NCI-H146 treated with DMSO at 0.1 percent for 48 hours (cell line): ENCODE data around the gene C22orf31.

Experiments used
- DNase-seq: peaks from one replicate; lab custom pipeline; 2025; ENCODE audit not compliant: unreplicated experiment; lab: John Stamatoyannopoulos, UW

C22orf31 gene

DNA sequence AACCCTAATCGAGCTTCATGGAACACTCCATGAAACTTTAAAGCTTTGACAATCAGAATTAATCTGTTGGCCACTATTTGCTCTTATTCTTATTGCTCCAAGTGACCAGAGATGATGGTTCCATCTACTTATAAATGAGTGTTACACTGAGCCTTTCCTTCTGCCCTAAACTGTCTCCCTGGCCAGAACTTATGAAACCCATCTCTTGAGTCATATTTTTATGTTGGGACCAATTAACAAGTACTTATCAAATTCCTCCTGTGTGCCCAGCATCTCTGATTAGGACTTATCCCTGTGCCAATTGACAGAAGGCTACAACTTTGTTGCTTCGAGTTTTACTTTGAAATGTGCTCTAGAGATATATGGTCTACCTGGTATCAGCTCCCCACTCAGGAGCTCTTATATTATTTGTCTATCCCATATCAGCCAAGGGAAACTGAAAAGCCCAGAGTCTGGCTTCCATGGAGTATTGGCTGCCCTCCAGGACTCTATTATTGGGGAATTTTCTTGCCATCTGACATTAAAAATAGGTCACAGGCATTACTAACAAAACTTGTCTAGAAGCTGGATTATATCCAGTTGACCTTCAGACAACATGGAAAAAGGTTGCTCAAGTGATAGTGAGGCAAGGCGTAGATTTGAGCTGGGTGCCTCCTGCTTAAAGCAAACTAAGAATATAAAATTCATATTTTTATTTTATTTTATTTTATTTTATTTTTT lies 20.0 kb upstream of the C22orf31 start:
- no peak for DNase-seq

DNA sequence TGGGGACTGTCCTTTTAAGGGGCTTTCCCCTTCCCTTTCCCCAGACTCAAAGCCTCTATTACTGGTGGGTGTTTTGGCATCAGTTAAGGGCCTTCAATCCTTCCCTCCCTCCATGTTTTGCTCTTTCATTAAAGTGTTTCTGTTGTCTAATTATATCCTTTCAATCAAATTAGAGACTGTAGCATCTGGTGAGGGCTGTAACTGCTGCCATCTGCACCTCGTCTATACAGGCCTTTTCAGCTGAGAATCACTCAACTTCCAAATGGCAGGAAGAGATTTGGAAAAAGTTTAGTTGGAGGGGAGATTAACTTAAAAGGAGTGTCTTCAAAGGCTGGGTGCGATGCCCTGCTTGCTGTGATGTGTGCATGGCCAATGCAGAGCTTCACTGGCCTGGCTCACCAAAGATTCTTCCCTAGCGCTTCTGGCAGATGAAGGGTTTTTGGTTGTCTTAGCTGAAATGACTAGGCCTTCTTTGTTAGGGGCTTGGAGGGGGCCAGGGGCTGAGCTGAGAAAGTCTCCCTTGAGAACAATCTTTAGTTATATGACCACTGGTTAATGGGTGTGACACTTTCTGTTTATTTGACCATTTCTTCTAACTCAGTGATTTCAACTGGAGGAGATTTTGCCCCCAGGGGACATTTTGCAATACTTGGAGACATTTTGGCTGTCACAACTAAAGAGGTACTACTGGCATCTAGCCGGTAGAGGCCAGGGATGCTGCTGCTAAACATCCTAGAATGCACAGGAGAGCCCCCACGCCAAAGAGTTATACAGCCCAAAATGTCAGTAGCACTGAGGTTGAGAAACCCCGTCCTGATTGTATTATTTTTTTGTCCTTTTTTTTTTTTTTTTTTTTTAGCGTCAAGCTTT lies 18.7 kb upstream of the C22orf31 start:
- DNase-seq: no peak

DNA sequence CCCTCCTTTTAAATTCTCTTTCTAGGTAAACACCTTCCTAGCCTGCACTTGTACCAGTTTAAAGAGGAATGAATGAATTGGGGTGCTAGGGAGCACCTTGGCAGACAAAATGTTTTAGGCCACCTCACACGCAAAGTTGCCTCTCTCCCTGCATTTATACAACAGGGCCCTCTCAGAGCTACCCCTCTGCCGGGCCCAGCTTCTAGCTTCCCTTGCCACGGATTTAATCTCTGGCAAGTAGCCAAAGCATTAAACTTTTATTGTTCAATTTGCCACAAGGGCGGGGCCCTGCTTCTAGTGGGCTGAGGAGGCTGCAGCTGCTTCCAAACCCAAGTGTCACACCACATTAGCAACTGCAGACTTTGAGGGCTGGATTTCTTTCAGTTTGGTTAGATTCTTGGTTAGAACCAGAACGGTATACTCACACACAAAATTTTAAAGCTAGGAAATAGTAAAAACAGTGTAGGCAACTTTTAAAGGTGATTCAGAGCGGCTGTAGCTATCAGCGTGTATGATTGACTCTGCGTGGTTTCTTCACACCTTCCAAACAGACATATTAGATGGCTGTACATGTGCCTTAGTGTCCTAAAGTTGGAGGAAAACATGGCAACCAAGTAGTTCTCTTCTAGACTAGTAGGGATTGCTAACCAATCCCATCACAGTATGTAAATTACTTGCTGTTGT lies 17.7 kb upstream of the C22orf31 start:
- DNase-seq: peak; percentile 20

DNA sequence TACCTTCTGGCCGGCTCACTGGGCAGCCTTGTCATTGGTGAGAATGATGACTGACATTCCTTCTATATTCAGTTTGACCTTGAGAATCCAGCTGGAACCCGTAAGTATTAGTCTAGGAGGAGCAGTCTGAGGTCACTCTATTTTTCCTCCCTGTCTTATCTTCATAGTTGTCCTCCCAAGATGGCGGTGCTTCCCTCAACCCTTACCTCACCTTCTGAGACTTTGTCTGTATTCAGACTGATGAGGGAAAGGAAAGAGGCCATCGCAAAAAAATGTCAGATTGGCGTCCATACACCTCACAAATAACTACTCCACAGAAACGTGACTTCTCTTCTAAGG lies 17.2 kb upstream of the C22orf31 start:
- DNase-seq: no peak

DNA sequence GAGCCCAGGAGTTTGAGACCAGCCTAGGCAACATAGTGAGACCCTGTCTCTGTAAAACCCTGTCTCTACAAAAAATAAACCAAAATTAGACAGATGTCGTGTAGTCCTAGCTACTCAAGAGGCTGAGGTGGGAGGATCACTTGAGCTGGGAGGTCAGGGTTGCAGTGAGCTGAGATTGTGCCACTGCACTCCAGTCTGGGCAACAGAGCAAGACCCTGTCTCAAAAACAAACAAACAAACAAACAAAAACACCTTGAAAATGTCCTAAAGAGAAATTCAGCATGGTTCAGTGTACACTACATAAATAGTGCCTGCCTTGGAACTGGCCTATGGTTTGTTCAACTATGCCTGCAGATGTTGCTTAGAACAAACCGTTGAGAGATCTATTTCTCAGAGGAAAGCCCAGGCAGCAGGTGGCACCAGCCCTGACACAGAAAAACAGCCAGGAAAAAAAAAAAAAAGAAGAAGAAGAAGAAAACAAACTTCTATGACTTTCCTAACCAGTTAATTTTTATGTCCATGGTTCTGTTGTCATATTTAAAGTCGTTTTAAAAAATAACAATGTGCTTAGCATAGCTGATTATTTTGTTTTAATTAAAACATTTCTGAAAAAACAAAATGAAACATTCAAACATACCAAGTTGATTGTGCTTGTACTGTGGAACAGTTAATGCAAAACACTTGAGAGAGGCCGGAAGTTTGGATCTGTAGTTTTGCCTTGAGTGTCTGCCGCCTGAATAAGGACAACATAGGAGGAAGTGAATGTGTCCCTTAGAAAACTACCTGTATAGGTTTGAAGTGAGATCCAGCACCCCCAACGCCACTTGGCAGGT lies 16.6 kb upstream of the C22orf31 start:
- DNase-seq: no peak

DNA sequence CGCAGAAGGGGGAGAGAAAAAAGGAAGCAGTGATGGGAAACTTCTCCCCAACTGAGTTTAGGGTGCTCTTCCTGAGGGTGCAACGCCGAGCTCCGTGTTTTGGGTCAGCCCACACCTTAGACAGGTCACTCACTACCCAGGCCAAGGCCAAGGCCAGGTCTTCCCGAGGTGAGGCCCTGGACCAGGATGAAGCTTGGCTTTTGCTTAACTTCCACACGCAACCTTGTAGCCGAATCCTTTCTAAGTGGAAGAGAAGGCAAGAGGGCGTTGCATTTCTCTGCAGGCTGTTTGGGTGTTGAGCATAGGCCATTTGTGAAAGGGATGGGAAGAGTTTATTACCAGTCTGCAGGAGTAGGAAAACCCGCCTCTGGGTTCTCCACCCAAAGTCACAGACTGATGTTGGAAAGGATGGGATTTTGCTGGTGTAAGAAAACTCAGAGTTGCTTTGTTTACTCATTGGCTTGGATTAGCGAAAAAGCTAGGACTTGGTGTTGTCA lies 12.7 kb upstream of the C22orf31 start:
- DNase-seq: no peak

DNA sequence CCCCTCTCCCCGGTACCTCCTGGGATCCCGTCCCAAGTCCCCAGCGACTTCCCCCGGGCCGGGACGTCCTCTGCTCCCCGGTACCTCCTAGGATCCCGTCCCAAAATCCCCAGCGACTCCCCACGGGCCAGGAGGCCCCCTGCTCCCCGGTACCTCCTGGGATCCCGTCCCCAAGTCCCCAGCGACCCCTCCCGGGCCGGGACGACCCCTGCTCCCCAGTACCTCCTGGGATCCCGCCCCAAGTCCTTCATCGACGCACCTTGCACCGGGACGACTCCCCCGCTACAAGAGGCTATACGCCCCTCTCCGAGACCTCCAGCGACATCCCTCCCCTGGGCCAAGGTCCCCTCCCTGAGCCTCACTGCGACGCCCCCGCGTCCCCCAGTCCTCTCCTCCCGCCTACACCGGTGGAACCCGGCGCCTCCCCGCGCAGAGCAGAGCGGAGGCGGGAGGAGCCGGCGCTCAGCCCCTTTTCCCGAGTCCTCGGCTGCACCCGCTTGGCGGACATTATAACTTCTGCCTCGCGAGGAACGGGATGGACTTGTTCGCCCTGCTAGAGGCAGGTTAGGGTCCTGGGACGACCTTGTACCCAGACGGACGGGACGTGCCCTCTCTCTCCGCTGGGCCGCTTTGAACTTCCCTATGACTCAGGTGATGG lies 12.1 kb upstream of the C22orf31 start:
- DNase-seq: no peak

DNA sequence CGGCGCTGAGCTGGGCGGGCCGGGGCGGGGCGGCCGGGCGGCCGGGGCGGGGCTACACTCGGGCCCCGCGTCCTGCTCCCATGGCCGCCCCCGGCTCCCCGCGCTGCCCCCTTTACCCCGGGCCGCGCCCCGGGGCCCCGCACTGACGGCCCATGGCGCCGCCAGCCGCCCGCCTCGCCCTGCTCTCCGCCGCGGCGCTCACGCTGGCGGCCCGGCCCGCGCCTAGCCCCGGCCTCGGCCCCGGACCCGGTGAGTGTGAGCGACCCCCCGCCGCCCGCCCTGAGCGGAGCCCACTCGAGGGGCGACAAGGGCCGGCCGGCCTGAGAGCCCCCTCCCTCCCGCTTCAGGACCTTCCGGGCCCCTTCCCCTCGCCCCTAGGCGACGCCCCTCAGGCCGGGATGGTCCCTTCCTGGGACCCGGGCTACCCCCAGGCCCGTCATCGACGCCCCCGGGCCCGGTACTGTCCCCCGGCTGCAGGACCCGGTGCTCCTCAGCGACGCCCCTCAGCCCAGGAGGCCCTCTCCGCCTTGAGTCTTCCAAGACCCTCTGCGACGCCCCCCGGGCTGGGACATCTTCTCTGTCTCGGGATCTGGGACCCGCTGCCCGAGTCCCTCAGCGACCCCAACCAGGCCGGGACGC lies 11.5 kb upstream of the C22orf31 start, which contains the start of gene KREMEN1:
Gene KREMEN1 (plus strand): TSS at position 57 of the 639 bp plus-strand sequence. CDS start 96 bp downstream, at position 153.
- DNase-seq: no peak

DNA sequence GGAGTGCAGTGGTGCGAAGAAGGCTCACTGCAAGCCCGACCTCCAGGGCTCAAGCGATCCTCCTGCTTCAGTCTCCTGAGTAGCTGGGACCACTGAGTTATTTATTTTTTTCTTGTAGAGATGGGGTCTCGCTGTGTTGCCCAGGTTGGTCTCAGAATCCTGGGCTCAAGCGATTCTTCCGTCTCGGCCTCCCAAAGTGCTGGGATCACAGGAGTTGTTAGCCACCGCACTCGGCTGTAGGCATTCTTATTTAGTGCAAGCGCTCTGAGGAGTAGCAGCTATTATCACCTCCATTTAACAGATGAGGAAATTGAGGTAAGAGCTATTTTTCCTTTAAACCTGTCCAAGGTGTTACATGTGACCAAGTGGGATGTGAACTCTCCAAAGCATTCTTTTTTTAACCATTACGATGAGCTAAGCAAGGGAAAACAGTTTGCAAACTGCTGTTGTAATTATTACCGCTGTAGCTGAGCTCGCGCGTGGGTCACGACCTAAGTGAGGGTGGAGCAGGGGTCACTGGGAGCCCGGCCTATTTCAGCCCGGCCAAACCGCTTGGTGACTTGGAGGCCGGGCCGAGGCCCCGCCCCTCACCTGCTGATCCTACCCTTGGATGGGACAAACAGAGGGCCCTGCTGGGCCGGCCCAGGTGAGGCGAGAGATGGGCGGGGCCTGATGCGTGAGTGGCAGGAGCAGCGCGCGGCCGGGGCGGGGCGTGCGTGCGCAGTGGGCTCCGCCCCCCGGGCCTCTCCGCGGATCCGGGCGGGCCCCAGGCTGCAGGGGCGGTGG lies 10.8 kb upstream of the C22orf31 start:
- DNase-seq: peak; percentile 58

DNA sequence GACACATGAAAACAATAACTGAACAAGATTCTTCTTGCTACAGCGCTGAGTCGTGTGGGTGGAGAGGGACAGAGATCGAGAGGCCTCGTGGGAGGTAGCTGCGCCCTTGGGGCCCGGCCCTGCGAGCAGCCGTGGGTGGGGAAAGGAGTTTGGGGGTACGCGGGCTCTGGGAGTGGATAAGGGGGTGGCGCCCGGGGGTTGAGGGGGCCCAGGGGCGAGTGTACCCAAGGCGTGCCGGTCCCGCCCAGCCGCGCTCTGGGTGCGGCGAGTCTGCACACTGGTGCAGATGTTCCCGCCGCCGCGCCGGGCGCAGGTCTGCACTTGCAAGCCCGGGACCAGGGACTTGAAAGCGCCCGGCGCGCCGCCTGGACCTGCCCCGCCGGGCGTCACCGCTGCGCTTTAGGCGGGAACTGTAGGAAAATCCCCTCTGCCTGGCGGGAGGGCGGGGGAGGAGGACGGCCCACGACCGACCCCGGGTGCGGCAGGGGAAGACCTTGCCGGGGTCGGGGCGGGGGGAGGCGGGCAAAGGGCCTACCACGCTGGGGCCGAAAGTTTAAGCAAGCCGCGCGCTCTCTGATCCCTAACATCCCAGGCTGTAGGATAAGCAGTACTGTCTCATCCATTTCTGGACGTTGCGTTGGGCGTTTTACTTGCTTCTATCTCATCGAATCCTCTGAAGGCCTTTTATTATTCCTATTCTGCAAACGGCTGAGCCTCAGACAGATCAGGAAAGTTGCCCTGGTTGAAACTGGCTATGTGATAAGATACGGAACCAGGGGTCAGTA lies 9.8 kb upstream of the C22orf31 start:
- DNase-seq: peak; percentile 27

DNA sequence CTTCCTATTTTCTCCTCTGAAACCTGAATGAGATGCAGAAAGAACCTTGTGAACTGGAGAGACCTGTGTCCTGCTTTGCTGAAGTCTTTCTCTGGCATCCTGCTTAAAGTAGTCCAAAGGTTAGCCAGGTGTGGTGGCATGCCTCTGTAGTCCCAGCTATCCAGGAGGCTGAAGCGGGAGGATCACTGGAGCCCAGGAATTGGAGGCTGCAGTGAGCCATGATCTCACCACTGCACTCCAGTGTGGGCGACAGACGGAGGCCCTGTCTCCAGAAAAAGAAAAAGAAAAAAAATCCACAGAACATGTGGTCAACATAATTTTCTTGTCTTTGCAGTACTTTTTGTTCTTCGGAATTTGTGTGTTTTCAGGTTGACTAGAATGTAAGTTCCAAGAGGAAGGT lies 8.9 kb upstream of the C22orf31 start:
- no peak for DNase-seq

DNA sequence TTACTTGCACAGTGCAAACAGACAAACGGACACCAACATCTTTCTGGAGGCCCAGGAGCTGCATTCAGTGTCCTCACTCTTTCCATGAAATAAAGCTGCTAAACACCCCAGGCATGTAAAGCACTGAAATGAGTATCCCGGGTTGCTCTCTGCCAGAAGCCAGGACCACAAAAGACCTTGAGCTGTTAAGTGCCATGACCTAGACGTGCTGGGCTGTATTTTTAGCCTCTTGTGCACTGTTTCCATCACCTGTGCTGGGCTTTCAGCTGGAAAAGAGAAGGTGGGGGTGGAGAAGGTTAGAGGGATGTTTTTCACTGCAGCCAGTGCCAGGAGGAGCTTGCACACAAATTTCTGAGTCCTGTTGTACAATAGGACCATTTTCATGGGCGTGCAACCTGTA lies 7.8 kb upstream of the C22orf31 start:
- DNase-seq: no peak

DNA sequence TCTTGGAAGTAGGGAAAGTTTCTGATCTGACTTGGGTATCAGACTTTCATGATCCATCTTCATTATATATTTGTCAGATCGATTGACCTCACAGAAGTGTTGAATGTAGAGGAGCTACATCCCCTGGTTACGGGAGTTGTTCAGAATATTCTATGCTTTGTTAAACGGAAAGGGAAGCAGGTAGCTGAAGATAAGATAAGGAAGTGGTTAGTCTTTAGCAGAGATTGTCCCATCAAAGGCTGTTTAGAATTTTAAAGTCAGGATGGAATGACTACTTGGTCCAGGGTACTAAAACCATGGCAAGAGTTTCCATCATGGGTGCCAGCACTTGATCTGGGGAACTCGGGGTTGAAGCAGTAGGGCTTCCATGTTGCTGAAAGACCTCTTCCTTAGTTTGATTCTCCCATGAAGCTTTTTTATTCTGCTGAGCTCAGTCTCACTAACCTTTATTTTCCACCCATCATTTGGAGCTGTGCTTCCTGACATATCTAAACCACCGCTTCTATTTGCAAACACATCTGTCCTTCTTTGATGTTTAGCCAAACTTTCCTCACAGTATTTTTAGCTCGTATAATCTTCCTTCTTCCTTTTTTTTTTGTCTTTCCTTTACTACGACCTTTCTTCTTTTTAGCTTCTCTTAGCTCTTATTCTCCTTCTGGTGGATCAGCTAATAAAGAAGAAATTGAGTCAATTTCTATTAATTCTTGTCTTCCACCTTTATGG lies 4.0 kb upstream of the C22orf31 start:
- DNase-seq: no peak

DNA sequence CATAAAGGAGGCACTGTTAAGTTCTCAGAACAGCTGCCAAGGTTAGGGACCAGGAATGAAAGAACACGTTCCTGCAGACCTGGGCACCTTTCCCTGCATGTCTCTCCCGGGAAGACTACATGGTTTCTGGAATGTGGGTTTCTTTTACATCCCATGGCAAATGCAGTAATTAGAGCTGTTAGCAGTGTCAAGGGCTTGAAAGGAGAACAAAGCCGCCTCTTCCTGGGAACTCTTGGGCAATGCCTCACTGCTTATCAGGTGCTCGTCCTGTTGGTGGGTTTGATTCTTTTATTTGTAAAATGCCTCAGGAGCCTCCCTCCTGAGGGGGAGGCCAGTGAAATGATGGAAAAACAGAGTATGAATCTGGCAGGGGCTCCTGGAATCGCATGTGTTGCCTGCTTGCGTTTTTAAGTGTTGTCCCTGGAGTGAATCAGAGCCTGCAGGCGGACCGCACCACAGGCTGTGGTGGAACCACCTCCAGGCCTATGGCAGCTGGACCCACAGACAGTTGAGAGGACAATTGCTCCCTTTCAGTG lies 723 bp upstream of the C22orf31 start:
- DNase-seq: no peak

DNA sequence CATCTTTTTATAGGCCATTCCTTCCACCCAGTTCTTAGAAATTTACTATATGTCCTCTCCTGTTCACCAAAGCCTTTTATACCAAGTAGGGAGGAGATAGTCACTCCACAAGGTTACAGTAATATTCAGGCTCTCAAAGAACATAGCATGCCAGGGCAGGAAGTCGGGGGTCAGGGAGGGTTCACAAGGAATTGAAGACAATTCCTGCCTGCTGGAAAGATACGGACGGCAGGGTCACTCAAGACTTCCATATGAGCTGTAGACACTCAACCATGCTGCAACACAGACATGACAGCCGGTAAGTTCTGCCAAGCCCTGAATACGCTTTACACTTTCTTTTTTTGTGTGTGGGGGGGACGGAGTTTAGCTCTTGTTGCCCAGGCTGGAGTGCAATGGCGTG lies 700 bp downstream of the C22orf31 start:
- DNase-seq: no peak

DNA sequence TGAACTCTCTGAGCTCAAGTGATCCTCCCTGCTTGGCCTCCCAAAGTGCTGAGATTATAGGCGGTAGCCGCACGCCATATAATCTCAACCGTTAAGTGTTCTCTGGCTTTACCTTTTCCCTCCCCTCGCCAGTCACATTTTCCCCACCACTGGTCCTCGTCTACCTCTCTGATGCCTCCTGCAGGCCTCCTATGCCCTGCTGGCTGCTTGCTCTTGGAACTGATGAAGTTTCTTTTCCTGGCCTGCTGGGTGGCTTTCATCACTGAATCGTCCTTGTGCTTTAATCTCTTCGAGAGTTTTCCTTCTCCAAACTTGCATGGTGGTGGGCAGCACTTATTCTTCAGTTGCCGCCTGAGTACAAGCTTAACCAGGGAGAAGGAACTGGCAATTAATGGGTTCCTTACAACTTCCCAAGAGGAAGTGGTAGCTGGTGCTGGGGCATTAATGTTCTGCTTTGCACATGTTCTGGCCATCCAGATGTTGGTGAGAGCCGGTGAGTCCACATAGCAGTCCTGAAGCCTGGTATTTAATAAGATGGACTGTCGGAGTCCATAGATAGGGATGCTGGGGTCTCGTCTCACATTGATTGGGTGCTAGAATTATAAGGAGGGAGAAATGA lies 1.3 kb downstream of the C22orf31 start:
- DNase-seq: no peak

DNA sequence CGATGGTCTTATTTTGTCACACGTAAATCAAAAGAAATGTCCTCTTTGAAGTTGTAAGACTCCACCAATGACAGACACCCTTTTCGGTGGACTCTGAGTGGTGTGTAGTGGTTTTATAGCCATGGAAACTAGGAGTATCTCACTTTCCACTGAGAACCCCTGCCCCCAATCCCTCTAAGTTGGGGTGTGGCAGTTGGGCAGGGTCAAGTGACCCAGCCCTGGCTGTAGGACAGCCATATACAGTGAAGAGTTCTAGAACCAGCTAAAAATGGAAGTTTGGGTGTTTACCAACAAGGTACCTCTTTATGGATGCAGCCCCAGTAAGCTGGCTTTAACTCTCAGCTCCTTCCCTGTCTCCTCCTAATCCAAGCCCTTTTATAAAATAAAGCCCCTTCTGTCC lies 5.2 kb downstream of the C22orf31 start:
- no peak for DNase-seq
